ENCODE measurements around the gene TTLL10.

DNA sequence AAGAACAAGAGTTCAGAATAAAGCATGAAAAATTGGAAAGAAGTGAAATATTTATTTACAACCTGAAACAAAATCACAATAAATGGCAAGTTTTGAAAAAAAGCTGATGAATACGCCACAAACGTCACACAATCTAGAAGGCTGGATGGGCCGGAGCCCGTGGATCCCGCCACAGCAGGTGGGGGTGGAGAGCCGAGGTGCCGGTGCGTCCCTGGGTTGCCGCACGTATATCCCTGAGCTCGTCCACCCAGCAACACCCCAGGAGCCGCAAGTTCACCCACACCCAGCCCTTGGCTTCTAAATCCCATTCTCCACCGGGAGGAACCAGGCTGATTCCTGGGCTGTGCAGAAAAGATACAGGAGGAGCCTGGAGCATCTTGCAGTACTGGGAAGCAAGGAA is 25.6 kb upstream of the TTLL10 start:
- no peak for TF ChIP-seq POLR2AphosphoS5 (IDR thresholded peaks at IDR 0.05; ENCODE audit: low read depth, low read length)
- TF ChIP-seq POLR2A (IDR thresholded peaks at IDR 0.05; ENCODE audit: low read depth, low read length): no peak
